ENCODE results near the gene WDTC1. TPM values are rescaled to one million over a fixed set of nuclear protein-coding genes. Genes with fewer than 3 reads are reported as not detected.
"Not testable (repeated sequence)": the region's sequence is repeated elsewhere in the genome, so short reads cannot be mapped to it uniquely, and the experiment has no call there.

The WDTC1 gene
- total RNA-seq, 4 donors from 2014 or later = 36.0 to 62.5 (median 44.2) TPM

DNA sequence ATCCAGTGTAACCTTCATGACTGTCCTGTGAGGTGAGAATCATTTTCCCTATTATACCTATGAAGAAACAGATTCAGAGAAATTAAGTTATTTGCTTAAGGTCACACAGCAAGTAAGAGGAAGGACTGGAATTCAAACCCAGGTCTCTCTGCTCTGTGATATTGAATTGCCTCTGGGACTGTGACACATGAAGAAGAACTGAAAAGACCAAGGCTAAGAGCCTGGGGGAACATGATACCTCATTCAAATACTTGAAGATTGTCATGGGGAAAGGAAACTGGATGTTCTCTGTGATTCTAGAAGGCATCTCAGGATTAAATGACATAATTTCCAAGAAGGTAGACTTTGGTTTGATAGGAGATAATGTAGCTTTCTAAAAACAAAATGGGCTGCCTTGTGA is 3.6 kb downstream of the WDTC1 start:
- Histone ChIP-seq H3K9me3 (no peaks in the 10 kb centered on the region), H3K27me3 (no peaks in the 10 kb centered on the region), H3K4me1 (peaks cover 0 to 20% (median 15%) of the 10 kb centered on the region in 4 donors), H3K36me3 (no peaks in the 10 kb centered on the region), H3K4me3 (no peak overlapping the region), H3K27ac (no peak overlapping the region)
- TF ChIP-seq, protein P1, sequence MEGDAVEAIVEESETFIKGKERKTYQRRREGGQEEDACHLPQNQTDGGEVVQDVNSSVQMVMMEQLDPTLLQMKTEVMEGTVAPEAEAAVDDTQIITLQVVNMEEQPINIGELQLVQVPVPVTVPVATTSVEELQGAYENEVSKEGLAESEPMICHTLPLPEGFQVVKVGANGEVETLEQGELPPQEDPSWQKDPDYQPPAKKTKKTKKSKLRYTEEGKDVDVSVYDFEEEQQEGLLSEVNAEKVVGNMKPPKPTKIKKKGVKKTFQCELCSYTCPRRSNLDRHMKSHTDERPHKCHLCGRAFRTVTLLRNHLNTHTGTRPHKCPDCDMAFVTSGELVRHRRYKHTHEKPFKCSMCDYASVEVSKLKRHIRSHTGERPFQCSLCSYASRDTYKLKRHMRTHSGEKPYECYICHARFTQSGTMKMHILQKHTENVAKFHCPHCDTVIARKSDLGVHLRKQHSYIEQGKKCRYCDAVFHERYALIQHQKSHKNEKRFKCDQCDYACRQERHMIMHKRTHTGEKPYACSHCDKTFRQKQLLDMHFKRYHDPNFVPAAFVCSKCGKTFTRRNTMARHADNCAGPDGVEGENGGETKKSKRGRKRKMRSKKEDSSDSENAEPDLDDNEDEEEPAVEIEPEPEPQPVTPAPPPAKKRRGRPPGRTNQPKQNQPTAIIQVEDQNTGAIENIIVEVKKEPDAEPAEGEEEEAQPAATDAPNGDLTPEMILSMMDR (IDR thresholded peaks at IDR 0.05) = no peak
- TF ChIP-seq EP300 (IDR thresholded peaks at IDR 0.05; ENCODE audit: low read depth) = no peak
- intact Hi-C loops (cut with DNase I; ENCODE audit: low total_unique reads) = no loop called here
- no peak for DNase-seq
- in situ Hi-C loops (cut with MboI; ENCODE audit: low pct_ligation_motif_present in 1 of 4, low pct_unique_long_range_greater_than_20kb in 1 of 4, low sequenced_read_pairs in 3 of 4) = no loop called here

DNA sequence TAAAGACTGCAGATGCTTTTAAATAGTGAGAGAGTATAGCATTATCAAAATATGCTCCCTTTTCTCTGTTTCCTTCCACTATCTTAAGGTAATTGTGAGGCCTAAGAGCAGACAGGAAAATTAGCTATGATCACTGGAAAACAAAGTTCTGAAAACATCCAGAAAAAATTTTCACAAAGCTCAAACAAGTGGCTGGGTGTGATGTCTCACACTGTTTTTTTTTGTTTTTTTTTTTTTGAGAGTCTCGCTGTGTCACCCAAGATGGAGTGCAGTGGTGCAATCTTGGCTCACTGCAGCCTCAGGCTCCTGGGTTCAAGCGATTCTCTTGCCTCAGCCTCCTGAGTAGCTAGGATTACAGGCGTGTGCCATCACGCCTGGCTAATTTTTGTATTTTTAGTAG is 7.2 kb downstream of the WDTC1 start:
- in situ Hi-C loops (cut with MboI; ENCODE audit: low pct_ligation_motif_present in 1 of 4, low pct_unique_long_range_greater_than_20kb in 1 of 4, low sequenced_read_pairs in 3 of 4) = no loop called here
- WGBS, 2 donors (ENCODE audit: low coverage in 1 of 2) = 93 to 100% methylated on average over 4 of the region's 4 CpGs
- Histone ChIP-seq H3K27ac (no peak overlapping the region), H3K36me3 (no peaks in the 10 kb centered on the region), H3K4me3 (no peak overlapping the region), H3K4me1 (peaks cover 0 to 7% (median 2%) of the 10 kb centered on the region in 4 donors), H3K27me3 (no peaks in the 10 kb centered on the region), H3K9me3 (no peaks in the 10 kb centered on the region)
- no peak for TF ChIP-seq EP300 (IDR thresholded peaks at IDR 0.05; ENCODE audit: low read depth)
- TF ChIP-seq, protein P1 (IDR thresholded peaks at IDR 0.05) = no peak
- TF ChIP-seq POLR2A (IDR thresholded peaks at IDR 0.05) = no peak
- DNase-seq = no peak
- intact Hi-C loops (cut with DNase I; ENCODE audit: low total_unique reads) = no loop called here

DNA sequence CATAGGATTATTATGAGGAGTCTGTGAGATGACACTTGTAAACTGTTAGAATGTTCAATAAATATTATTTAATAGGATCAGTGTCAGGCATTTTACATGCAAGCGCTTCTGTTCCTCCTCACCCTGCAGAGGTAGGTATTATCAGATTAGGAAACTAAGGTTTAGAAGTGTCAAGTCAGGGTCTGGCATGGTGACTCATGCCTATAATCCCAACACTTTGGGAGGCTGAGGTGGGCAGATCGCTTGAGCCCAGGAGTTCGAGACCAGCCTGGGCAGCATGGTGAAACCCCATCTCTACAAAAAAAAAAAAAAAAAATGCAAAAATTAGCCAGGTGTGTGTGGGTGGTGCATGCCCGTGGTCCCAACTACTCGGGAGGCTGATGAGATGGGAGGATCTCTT is 9.2 kb downstream of the WDTC1 start:
- H3K9me3 ChIP-seq; H3K27ac ChIP-seq; H3K4me1 ChIP-seq; DNase-seq; intact Hi-C loops (cut with DNase I; ENCODE audit: low total_unique reads); H3K36me3 ChIP-seq; in situ Hi-C loops (cut with MboI; ENCODE audit: low pct_ligation_motif_present in 1 of 4, low pct_unique_long_range_greater_than_20kb in 1 of 4, low sequenced_read_pairs in 3 of 4); H3K27me3 ChIP-seq; H3K4me3 ChIP-seq: not testable (repeated sequence)
- WGBS, 2 donors (ENCODE audit: low coverage in 1 of 2) = 88 to 91% methylated on average over 4 to 5 of the region's 5 CpGs

DNA sequence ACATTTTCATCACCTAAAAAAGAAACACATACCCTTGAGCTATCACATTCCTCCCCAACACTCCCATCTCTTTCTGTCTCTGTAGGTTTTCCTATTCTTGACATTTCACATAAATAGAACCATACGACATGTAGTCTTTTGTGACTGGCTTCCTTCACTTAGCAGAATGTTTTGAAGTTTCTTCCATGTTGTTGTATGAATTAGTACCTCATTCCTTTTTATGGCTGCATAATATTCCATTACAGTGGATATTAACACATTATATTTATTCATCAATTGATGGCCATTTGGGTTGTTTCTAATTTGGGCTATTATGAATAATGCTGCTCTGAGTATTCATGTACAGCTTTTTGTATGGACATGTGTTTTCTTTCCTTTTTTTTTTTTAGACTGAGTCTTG is 11.8 kb downstream of the WDTC1 start:
- in situ Hi-C loops (cut with MboI; ENCODE audit: low pct_ligation_motif_present in 1 of 4, low pct_unique_long_range_greater_than_20kb in 1 of 4, low sequenced_read_pairs in 3 of 4) (no loop called here), intact Hi-C loops (cut with DNase I; ENCODE audit: low total_unique reads) (no loop called here)
- WGBS, 2 donors (ENCODE audit: low coverage in 1 of 2) = 95 to 100% methylated on average over 1 of the region's 1 CpG
- Histone ChIP-seq H3K27ac (no peak overlapping the region), H3K4me1 (no peaks in the 10 kb centered on the region), H3K36me3 (no peaks in the 10 kb centered on the region), H3K4me3 (no peak overlapping the region), H3K27me3 (no peaks in the 10 kb centered on the region), H3K9me3 (no peaks in the 10 kb centered on the region)
- DNase-seq = no peak
- TF ChIP-seq POLR2AphosphoS5 (IDR thresholded peaks at IDR 0.05) = no peak
- TF ChIP-seq, protein P1 (IDR thresholded peaks at IDR 0.05) = no peak
- no peak for TF ChIP-seq EP300 (IDR thresholded peaks at IDR 0.05; ENCODE audit: low read depth)
- TF ChIP-seq POLR2A (IDR thresholded peaks at IDR 0.05) = no peak

DNA sequence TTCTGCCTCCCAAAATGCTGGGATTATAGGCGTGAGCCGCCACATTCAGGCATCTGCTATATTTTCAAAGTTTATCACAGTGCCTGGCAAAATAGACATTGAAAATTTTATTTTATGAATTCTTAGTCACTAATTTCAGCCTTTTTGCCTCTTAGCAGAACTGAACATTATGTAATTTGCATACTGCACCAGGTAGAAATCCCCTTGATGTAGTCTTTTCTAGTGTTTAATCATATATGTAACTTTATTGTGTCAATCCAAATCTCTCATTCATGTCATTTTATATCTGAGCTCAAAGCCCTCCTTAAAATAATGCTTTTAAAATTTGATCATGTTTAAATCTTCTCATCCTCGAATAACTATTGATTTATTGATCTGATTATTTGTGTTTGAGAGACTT is 19.2 kb downstream of the WDTC1 start:
- TF ChIP-seq, protein P1 (IDR thresholded peaks at IDR 0.05) = no peak
- TF ChIP-seq POLR2AphosphoS5 (IDR thresholded peaks at IDR 0.05) = no peak
- no peak for TF ChIP-seq EP300 (IDR thresholded peaks at IDR 0.05; ENCODE audit: low read depth)
- no peak for TF ChIP-seq POLR2A (IDR thresholded peaks at IDR 0.05)
- Histone ChIP-seq H3K9me3 (no peaks in the 10 kb centered on the region), H3K27ac (no peak overlapping the region), H3K27me3 (no peaks in the 10 kb centered on the region), H3K4me3 (no peak overlapping the region), H3K36me3 (no peaks in the 10 kb centered on the region), H3K4me1 (peaks cover 0 to 4% (median 0%) of the 10 kb centered on the region in 4 donors)
- in situ Hi-C loops (cut with MboI; ENCODE audit: low pct_ligation_motif_present in 1 of 4, low pct_unique_long_range_greater_than_20kb in 1 of 4, low sequenced_read_pairs in 3 of 4) = no loop called here
- intact Hi-C loops (cut with DNase I; ENCODE audit: low total_unique reads) = no loop called here
- DNase-seq = no peak
- WGBS, 2 donors (ENCODE audit: low coverage in 1 of 2) = 75 to 81% methylated on average over 1 to 3 of the region's 3 CpGs
